NOMO-1 (cell line): ENCODE results near the gene TP53BP1.
"Not testable (repeated sequence)": the region's sequence is repeated elsewhere in the genome, so short reads cannot be mapped to it uniquely, and the experiment has no call there.

Source experiments
- DNase-seq, 2 experiments: peaks; one replicate each; lab custom pipeline; 2025; ENCODE audit not compliant: unreplicated experiment in 2 of 2; lab: John Stamatoyannopoulos, UW

Gene TP53BP1, protein sequence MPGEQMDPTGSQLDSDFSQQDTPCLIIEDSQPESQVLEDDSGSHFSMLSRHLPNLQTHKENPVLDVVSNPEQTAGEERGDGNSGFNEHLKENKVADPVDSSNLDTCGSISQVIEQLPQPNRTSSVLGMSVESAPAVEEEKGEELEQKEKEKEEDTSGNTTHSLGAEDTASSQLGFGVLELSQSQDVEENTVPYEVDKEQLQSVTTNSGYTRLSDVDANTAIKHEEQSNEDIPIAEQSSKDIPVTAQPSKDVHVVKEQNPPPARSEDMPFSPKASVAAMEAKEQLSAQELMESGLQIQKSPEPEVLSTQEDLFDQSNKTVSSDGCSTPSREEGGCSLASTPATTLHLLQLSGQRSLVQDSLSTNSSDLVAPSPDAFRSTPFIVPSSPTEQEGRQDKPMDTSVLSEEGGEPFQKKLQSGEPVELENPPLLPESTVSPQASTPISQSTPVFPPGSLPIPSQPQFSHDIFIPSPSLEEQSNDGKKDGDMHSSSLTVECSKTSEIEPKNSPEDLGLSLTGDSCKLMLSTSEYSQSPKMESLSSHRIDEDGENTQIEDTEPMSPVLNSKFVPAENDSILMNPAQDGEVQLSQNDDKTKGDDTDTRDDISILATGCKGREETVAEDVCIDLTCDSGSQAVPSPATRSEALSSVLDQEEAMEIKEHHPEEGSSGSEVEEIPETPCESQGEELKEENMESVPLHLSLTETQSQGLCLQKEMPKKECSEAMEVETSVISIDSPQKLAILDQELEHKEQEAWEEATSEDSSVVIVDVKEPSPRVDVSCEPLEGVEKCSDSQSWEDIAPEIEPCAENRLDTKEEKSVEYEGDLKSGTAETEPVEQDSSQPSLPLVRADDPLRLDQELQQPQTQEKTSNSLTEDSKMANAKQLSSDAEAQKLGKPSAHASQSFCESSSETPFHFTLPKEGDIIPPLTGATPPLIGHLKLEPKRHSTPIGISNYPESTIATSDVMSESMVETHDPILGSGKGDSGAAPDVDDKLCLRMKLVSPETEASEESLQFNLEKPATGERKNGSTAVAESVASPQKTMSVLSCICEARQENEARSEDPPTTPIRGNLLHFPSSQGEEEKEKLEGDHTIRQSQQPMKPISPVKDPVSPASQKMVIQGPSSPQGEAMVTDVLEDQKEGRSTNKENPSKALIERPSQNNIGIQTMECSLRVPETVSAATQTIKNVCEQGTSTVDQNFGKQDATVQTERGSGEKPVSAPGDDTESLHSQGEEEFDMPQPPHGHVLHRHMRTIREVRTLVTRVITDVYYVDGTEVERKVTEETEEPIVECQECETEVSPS (N-terminal part only)

DNA sequence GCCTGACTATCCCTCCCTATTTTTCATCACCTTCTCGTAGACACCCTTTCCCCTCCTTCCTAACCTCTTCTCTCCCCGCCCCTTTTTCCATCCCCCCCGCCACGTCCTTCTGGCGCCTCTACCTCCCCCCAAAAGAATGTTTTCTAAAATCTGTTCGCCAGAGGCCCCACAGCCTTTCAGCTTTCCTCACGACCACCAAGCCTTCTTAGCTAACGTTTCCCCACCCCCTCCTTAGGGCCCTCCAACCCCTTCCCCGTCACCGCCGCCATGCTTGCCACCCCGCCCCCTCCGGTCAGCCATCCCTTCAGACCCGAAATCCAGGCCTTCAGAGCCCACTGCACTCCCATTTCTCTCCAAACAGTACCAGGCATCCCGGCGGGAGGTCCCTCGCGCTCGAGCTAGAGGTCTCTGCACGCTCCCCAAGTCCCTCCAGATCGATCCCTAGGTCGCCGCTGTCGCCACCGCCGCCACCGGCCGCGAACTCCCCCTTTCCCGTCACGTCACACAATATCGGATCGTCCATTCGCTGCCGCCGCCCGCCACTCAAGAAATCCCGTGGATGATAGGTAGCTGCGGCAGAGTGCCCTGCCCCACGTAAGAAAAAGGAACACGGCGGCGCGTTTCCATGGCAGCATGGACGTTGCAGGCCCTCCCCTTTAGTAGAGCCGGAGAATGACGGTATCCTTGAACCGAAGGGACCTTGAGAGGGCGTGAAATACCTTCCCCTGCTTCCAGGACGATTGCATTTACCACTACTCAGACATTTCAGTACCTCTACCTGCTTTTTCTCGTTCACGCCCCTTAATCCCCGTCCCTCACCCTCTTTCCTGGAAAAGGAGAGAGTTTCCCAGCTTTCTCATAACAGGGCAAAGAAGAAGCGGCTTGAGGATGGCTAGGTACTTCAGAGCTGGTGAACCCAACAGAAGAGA is at the start of gene TP53BP1:
Gene TP53BP1 (minus strand): TSS at position 484 of the 929 bp plus-strand sequence. CDS start 113 bp downstream, at position 371.
- peak; percentile 93 to 95 for DNase-seq

DNA sequence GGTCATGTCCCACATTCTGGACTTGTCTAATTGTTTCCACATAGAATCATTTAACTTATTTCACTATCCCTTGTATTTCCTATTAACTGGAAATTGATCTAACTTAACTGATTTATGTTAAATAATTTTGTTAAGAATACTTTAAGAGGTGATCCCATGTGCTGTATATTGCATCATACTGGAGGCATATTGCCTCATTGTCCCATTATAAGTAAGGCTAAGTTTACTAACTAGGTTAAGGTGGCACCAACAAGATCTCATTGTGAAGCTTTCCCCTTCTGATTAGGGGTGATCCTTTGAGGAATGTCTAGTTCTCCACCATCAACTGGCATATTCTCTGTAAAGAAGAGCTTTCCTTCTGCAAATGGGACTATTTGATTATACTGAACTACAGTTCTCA is 48.8 kb upstream of the TP53BP1 start:
- no peak for DNase-seq

DNA sequence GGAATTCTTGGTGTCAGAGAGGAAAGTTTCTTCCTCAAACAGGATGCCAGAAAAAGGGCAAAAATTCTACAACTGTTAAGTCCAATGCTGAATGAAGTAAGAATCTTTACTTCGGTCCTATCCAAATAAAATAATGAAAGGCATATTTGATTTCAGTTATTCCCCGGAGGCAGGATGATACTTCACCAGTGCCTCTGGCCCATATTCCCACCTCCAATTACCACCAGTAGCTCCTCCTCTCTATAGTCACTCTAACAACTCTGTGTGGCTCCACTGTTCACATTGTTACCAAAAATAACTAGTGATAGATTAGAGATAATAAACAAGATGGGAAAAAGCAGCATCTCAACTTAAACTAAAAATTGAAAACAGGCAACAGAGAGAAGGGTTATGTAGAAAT is 45.1 kb upstream of the TP53BP1 start:
- DNase-seq: no peak

DNA sequence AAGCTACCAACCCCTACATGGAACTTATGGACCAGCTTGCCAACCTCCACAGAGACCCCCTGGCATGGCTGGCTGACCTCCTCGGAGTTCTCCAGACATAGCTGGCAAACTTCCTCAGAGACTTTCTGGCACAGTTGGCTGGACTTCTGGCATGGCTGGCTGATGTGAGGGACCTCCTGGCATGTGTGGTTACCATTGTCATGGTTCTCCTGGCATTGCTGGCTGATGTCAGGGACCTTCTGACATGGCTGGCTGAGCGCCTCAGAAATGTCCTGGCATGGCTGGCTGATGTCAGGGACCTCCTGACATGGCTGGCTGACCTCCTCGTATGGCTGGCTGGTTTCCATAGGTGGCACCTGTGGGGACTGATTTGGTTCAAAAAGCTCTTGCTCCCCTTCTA is 41.9 kb upstream of the TP53BP1 start:
- no peak for DNase-seq

DNA sequence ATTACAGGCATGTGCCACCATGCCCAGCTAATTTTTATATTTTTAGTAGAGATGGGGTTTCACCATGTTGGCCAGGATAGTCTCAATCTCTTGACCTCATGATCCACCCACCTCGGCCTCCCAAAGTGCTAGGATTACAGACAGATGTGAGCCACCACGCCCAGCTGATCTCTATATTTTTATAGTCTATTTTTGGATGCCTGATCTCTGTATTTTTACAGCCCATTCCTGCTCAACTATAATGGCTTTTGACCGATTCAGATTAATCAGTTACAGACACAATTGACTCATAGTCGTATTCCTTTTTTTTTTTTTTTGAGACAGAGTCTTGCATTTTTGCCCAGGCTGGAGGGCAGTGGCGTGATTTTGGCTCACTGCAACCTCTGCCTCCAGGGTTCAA is 39.9 kb upstream of the TP53BP1 start:
- not testable (repeated sequence) for DNase-seq

DNA sequence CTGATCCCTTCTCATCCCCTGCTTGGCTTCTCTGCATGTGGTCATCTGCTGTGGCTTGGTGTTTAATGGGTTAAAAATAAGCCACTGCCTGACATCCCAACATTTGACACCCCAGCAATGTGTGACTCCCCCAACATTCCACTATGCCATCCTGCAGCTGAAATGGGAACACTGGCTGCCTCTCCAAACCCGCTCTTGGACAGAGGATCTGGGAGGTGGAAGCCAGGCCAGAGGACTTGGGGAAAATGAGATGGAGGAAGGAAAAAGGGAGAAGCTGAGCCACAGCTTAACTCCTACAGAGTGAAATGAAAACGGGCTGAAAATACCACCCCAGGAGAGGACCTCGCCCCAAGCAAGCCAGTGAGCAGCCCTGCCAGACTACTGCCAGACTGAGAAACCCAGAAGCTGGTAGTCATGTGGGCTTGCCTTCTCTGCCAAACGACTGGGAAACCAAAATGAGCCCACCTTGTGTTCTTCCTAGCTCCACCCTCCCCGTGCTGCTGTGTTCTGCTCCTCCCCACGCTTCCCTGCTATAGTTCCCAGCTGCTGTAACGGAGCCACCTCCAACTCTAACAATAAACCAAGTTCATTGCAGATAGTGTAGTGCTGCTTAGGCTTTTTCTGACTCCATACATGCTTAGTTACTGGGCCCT is 38.2 kb upstream of the TP53BP1 start:
- no peak for DNase-seq

DNA sequence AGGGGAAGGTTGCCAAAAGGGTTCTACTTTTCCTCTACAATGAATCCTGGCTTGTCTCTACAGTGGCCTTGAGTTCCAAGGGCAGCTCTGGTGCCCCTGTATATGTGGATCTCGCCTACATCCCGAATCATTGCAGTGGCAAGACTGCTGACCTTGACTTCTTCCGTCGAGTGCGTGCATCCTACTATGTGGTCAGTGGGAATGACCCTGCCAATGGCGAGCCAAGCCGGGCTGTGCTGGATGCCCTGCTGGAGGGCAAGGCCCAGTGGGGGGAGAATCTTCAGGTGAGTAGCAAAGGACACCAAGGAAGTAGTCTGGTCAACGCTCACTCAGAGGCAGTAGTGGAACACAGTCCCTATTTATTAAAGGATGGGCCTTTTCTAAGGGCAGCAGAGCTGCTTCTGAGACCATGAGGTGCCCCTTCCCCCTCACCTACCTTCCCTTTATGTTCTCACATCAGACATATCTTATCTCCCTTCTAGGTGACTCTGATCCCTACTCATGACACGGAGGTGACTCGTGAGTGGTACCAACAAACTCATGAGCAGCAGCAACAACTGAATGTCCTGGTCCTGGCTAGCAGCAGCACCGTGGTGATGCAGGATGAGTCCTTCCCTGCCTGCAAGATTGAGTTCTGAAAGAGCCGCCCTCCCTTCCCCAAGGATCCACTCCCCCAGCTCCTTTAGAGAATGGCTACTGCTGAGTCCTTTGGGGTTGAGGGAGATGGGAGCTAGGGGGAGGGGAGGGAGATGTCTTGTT is 36.8 kb upstream of the TP53BP1 start:
- DNase-seq: no peak

DNA sequence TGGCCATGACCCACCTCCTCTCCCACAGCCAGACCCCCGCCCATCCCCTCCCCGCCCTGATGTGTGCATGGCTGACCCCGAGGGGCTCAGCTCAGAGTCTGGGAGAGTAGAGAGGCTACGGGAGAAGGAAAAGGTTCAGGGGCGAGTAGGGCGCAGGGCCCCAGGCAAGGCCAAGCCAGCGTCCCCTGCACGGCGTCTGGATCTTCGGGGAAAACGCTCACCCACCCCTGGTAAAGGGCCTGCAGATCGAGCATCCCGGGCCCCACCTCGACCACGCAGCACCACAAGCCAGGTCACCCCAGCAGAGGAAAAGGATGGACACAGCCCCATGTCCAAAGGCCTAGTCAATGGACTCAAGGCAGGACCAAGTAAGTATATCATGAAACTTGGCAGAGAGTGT is 36.2 kb upstream of the TP53BP1 start:
- DNase-seq: no peak

DNA sequence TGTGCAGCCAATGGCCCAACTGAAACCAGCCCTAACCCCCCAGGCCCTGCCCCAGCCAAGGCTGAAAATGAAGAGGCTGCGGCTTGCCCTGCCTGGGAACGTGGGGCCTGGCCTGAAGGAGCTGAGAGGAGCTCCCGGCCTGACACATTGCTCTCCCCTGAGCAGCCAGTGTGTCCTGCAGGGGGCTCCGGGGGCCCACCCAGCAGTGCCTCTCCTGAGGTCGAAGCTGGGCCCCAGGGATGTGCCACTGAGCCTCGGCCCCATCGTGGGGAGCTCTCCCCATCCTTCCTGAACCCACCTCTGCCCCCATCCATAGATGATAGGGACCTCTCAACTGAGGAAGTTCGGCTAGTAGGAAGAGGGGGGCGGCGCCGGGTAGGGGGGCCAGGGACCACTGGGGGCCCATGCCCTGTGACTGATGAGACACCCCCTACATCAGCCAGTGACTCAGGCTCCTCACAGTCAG is 35.6 kb upstream of the TP53BP1 start:
- DNase-seq: no peak

DNA sequence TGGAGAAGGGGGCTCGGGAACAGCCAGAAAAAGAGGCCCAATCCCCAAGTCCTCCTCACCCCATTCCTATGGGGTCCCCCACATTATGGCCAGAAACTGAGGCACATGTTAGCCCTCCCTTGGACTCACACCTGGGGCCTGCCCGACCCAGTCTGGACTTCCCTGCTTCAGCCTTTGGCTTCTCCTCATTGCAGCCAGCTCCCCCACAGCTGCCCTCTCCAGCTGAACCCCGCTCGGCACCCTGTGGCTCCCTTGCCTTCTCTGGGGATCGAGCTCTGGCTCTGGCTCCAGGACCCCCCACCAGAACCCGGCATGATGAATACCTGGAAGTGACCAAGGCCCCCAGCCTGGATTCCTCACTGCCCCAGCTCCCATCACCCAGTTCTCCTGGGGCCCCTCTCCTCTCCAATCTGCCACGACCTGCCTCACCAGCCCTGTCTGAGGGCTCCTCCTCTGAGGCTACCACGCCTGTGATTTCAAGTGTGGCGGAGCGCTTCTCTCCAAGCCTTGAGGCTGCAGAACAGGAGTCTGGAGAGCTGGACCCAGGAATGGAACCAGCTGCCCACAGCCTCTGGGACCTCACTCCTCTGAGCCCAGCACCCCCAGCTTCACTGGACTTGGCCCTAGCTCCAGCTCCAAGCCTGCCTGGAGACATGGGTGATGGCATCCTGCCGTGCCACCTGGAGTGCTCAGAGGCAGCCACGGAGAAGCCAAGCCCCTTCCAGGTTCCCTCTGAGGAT is 35.0 kb upstream of the TP53BP1 start:
- DNase-seq: no peak

DNA sequence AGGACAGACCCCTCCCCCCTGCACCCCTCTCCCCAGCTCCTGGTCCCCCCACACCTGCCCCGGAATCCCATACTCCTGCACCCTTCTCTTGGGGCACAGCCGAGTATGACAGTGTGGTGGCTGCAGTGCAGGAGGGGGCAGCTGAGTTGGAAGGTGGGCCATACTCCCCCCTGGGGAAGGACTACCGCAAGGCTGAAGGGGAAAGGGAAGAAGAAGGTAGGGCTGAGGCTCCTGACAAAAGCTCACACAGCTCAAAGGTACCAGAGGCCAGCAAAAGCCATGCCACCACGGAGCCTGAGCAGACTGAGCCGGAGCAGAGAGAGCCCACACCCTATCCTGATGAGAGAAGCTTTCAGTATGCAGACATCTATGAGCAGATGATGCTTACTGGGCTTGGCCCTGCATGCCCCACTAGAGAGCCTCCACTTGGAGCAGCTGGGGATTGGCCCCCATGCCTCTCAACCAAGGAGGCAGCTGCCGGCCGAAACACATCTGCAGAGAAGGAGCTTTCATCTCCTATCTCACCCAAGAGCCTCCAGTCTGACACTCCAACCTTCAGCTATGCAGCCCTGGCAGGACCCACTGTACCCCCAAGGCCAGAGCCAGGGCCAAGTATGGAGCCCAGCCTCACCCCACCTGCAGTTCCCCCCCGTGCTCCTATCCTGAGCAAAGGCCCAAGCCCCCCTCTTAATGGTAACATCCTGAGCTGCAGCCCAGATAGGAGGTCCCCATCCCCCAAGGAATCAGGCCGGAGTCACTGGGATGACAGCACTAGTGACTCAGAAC is 34.3 kb upstream of the TP53BP1 start:
- DNase-seq: no peak

DNA sequence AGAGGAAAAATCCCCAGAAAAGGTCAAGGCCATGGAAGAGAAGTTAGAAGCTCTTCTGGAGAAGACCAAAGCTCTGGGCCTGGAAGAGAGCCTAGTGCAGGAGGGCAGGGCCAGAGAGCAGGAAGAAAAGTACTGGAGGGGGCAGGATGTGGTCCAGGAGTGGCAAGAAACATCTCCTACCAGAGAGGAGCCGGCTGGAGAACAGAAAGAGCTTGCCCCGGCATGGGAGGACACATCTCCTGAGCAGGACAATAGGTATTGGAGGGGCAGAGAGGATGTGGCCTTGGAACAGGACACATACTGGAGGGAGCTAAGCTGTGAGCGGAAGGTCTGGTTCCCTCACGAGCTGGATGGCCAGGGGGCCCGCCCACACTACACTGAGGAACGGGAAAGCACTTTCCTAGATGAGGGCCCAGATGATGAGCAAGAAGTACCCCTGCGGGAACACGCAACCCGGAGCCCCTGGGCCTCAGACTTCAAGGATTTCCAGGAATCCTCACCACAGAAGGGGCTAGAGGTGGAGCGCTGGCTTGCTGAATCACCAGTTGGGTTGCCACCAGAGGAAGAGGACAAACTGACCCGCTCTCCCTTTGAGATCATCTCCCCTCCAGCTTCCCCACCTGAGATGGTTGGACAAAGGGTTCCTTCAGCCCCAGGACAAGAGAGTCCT is 33.4 kb upstream of the TP53BP1 start:
- no peak for DNase-seq

DNA sequence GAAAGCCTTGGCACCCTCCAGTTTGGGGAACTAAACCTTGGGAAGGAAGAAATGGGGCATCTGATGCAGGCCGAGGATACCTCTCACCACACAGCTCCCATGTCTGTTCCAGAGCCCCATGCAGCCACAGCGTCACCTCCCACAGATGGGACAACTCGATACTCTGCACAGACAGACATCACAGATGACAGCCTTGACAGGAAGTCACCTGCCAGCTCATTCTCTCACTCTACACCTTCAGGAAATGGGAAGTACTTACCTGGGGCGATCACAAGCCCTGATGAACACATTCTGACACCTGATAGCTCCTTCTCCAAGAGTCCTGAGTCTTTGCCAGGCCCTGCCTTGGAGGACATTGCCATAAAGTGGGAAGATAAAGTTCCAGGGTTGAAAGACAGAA is 32.2 kb upstream of the TP53BP1 start:
- no peak for DNase-seq

DNA sequence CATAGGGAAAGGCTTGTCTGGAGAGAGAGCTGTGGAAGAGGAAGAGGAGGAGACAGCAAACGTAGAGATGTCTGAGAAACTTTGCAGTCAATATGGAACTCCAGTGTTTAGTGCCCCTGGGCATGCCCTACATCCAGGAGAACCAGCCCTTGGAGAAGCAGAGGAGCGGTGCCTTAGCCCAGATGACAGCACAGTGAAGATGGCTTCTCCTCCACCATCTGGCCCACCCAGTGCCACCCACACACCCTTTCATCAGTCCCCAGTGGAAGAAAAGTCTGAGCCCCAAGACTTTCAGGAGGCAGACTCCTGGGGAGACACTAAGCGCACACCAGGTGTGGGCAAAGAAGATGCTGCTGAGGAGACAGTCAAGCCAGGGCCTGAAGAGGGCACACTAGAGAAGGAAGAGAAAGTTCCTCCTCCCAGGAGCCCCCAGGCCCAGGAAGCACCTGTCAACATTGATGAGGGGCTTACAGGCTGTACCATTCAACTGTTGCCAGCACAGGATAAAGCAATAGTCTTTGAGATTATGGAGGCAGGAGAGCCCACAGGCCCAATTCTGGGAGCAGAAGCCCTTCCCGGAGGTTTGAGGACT is 31.4 kb upstream of the TP53BP1 start:
- DNase-seq: no peak

DNA sequence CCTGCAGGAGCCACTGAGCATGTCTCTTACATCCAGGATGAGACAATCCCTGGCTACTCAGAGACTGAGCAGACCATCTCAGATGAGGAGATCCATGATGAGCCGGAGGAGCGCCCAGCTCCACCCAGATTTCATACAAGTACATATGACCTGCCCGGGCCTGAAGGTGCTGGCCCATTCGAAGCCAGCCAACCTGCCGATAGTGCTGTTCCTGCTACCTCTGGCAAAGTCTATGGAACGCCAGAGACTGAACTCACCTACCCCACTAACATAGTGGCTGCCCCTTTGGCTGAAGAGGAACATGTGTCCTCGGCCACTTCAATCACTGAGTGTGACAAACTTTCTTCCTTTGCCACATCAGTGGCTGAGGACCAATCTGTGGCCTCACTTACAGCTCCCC is 30.7 kb upstream of the TP53BP1 start:
- no peak for DNase-seq

DNA sequence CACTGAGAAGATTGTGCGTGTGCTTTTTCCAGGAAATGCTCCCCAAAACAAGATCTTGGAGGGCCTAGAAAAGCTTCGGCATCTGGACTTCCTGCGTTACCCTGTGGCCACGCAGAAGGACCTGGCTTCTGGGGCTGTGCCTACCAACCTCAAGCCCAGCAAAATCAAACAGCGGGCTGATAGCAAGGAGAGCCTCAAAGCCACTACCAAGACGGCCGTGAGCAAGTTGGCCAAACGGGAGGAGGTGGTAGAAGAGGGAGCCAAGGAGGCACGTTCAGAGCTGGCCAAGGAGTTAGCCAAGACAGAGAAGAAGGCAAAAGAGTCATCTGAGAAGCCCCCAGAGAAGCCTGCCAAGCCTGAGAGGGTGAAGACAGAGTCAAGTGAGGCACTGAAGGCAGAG is 29.3 kb upstream of the TP53BP1 start:
- DNase-seq: no peak
